Dendritic cell treated with granulocyte-macrophage colony-stimulating factor and Interleukin-4, amounts not matched to agents 40 ng/mL and 50 ng/mL, for 4 days (primary cell): ENCODE measurements around the gene FAM162B.
"Not testable (repeated sequence)": the region's sequence is repeated elsewhere in the genome, so short reads cannot be mapped to it uniquely, and the experiment has no call there.

ENCODE experiments used
- H3K27ac Mint-ChIP-seq: one replicate; pipeline ENCODE4 v1.8.0; 2022; ENCODE audit warnings: mild to moderate bottlenecking, mixed read lengths
- H3K27me3 Mint-ChIP-seq: one replicate; pipeline ENCODE4 v1.8.0; 2022; ENCODE audit warnings: mild to moderate bottlenecking, mixed read lengths
- H3K36me3 Mint-ChIP-seq: one replicate; pipeline ENCODE4 v1.8.0; 2022; ENCODE audit warnings: low read depth, mixed read lengths
- H3K4me1 Mint-ChIP-seq: one replicate; pipeline ENCODE4 v1.8.0; 2022; ENCODE audit warnings: low read depth, mixed read lengths
- H3K4me3 Mint-ChIP-seq: one replicate; pipeline ENCODE4 v1.8.0; 2022; ENCODE audit warnings: mild to moderate bottlenecking, moderate library complexity, mixed read lengths
- H3K9me3 Mint-ChIP-seq: one replicate; pipeline ENCODE4 v1.8.0; 2022; ENCODE audit warnings: mixed read lengths
- intact Hi-C: fragments of 100-400 bp; cut with micrococcal nuclease; formaldehyde crosslinking; loops from one replicate; pipeline ENCODE4 v1.15.0; 2022

Gene FAM162B

GRCh38 chr6:116763906-116764628, 1.5 kb downstream of the FAM162B start:
- Mint-ChIP-seq H3K36me3 (no peaks in the 10 kb centered on the region), H3K27ac (no peak overlapping the region), H3K9me3 (no peaks in the 10 kb centered on the region), H3K4me3 (no peak overlapping the region), H3K27me3 (peaks cover 46% of the 10 kb centered on the region), H3K4me1 (peaks cover 14% of the 10 kb centered on the region)
- intact Hi-C loops: no loop called here

DNA sequence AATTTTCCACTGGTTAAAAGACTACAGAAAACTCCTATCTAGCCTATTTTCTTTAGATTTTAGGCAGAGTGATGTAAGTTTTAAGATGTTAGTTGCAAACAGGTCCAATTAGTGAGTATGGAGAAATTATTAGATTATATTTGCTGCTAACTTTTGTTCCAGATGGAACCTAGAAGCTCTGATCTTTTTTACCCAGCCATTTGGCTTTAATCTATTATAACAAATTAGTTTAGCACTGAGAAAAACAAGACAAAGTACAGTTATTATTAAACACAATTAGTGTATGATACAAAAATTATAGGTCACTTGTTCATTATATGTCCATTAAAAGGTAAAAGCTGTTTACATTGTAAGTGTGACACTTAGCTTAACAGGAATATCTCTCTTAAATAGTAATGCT, 2.5 kb downstream of the FAM162B start:
- no peak overlapping the region for H3K4me3 Mint-ChIP-seq
- intact Hi-C loops: no loop called here
- H3K27ac Mint-ChIP-seq: no peak overlapping the region
- H3K9me3 Mint-ChIP-seq: no peaks in the 10 kb centered on the region
- peaks cover 44% of the 10 kb centered on the region for H3K27me3 Mint-ChIP-seq
- H3K36me3 Mint-ChIP-seq: no peaks in the 10 kb centered on the region
- H3K4me1 Mint-ChIP-seq: peaks cover 14% of the 10 kb centered on the region

GRCh38 chr6:116762235-116762634, 3.3 kb downstream of the FAM162B start:
- peaks cover 48% of the 10 kb centered on the region for H3K27me3 Mint-ChIP-seq
- no peak overlapping the region for H3K27ac Mint-ChIP-seq
- no peaks in the 10 kb centered on the region for H3K9me3 Mint-ChIP-seq
- intact Hi-C loops: no loop called here
- no peak overlapping the region for H3K4me3 Mint-ChIP-seq
- peaks cover 14% of the 10 kb centered on the region for H3K4me1 Mint-ChIP-seq
- no peaks in the 10 kb centered on the region for H3K36me3 Mint-ChIP-seq

DNA sequence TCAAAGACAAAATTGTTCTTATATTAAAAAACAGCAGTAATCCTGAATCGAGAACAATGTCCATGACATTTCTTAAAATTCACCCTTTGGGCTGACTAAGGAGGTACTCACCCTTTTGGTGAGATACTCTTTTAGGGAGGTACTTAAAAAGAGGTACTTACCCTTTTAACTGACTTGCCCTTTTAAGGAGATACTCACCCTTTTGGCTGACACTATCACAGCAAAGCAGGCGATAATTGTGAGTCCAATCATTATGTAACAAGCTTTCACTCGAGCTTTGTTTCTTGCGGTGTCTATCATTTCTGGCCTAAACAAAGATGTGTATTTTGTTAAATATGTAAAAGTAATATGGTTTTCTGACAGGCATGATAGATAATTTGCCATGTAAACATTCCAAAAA, 3.7 kb downstream of the FAM162B start:
- intact Hi-C loops: no loop called here
- Mint-ChIP-seq H3K36me3 (no peaks in the 10 kb centered on the region), H3K4me3 (no peak overlapping the region), H3K4me1 (peaks cover 14% of the 10 kb centered on the region), H3K27ac (no peak overlapping the region), H3K9me3 (no peaks in the 10 kb centered on the region), H3K27me3 (peaks cover 45% of the 10 kb centered on the region)

DNA sequence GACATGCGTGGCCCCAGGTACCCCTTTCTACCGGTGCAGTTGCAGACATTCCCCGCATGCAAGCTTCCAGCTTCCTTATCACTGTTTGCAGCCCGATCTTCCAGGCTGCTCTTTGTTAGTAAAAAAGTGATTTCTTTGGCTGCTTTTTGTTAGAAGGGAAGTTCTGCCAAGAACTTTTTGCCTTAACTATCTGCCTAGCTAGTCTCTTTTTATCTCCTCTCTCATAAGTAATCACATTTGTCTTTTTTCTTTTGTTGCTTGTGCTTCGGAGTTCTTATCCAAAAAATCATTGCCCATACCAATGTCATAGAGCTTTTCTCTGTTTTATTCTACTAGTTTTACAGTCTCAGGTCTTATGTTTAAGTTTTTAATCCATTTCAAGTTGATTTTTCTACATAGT, 20.3 kb downstream of the FAM162B start:
- H3K9me3 Mint-ChIP-seq: no peaks in the 10 kb centered on the region
- no peak overlapping the region for H3K27ac Mint-ChIP-seq
- H3K27me3 Mint-ChIP-seq: peaks cover 3% of the 10 kb centered on the region
- intact Hi-C loops: no loop called here
- H3K36me3 Mint-ChIP-seq: no peaks in the 10 kb centered on the region
- H3K4me3 Mint-ChIP-seq: no peak overlapping the region
- no peaks in the 10 kb centered on the region for H3K4me1 Mint-ChIP-seq

DNA sequence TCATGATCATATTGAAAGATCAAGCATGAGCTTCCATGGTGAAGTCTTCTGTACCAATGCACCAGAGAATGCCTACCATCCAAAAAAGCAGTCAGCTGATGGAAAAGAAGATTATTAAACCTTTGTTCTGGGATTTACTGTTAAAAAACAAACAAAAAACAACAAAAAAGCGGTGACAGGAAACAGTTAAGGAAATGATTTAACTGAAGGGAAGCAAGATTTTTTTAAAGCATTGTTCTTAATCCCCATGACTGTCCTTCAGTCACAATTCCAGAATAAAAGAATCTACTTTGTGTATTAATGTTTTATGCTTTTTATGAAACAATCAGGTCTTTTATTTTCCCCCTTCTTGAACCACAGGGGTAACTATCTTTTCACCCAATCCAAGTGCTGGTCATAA, 23.9 kb downstream of the FAM162B start:
- Mint-ChIP-seq H3K9me3 (peaks cover 16% of the 10 kb centered on the region), H3K27ac (no peak overlapping the region), H3K4me3 (no peak overlapping the region), H3K4me1 (no peaks in the 10 kb centered on the region), H3K27me3 (peaks cover 1% of the 10 kb centered on the region), H3K36me3 (peaks cover 4% of the 10 kb centered on the region)
- intact Hi-C loops: no loop called here

- H3K4me1 Mint-ChIP-seq, H3K27ac Mint-ChIP-seq, intact Hi-C loops, H3K4me3 Mint-ChIP-seq, H3K27me3 Mint-ChIP-seq: not testable (repeated sequence)
- Mint-ChIP-seq H3K36me3 (peaks cover 12% of the 10 kb centered on the region), H3K9me3 (peaks cover 26% of the 10 kb centered on the region)
Observed at GRCh38 chr6:116740486-116740885, 25.0 kb downstream of the FAM162B start.

DNA sequence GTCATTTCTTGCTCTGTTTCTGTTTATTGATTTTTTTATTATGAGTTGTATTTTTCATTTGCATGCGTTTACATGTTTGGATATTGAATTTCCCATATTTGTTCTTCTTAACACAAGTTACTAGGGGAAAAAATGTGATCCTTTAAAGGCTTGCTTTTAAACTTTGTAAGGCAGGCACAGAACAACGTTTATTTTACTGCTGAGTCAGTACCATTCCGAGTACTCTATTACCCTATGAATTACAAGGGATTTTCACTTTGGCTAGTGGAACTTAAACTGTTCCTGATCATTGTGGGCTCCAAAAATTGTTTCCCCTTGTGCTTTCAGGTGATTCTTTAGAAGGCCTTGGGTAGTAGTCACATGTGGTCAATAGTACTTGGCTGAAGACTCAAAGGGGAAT, 28.5 kb downstream of the FAM162B start:
- Mint-ChIP-seq H3K36me3 (peaks cover 16% of the 10 kb centered on the region), H3K4me3 (no peak overlapping the region), H3K4me1 (no peaks in the 10 kb centered on the region)

DNA sequence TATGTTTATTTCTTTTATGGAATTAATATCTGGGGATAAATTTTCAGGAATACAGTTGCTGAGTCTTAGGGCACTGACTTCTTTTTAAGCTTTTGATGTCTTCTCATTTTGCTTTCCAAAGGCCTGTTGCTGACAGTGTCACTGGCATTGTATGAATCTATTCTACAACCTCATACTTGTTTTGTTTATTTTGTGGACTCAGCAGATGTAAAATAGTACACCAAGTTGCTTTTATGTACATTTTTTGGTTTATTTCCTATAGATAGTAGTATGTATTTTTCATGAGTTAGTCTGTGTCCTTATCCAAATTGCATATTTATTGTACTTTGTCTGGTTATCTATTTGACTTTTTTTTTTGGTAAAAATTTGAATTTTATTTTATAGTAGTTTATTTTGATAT, 35.0 kb downstream of the FAM162B start:
- Mint-ChIP-seq H3K36me3 (peaks cover 41% of the 10 kb centered on the region), H3K4me1 (no peaks in the 10 kb centered on the region), H3K27me3 (no peaks in the 10 kb centered on the region), H3K4me3 (no peak overlapping the region), H3K9me3 (no peaks in the 10 kb centered on the region), H3K27ac (no peak overlapping the region)
- intact Hi-C loops: no loop called here

More for the DNA sequence above, 28.5 kb downstream of the FAM162B start:
- Mint-ChIP-seq H3K27ac (no peak overlapping the region), H3K9me3 (peaks cover 26% of the 10 kb centered on the region), H3K27me3 (no peaks in the 10 kb centered on the region)
- intact Hi-C loops: no loop called here

- Mint-ChIP-seq H3K4me1 (no peaks in the 10 kb centered on the region), H3K36me3 (peaks cover 51% of the 10 kb centered on the region), H3K27me3 (no peaks in the 10 kb centered on the region), H3K4me3 (no peak overlapping the region), H3K27ac (no peak overlapping the region), H3K9me3 (no peaks in the 10 kb centered on the region)
- intact Hi-C loops: no loop called here
Observed at GRCh38 chr6:116726947-116727346, 38.6 kb downstream of the FAM162B start.

- H3K27ac Mint-ChIP-seq: no peak overlapping the region
- H3K4me3 Mint-ChIP-seq: no peak overlapping the region
- H3K27me3 Mint-ChIP-seq: no peaks in the 10 kb centered on the region
- intact Hi-C loops: no loop called here
- no peaks in the 10 kb centered on the region for H3K9me3 Mint-ChIP-seq
- peaks cover 12% of the 10 kb centered on the region for H3K4me1 Mint-ChIP-seq
- peaks cover 71% of the 10 kb centered on the region for H3K36me3 Mint-ChIP-seq
Observed at GRCh38 chr6:116714761-116715160, 50.8 kb downstream of the FAM162B start.

GRCh38 chr6:116714296-116714695, 51.2 kb downstream of the FAM162B start:
- Mint-ChIP-seq H3K4me3 (no peak overlapping the region), H3K9me3 (no peaks in the 10 kb centered on the region), H3K4me1 (peaks cover 12% of the 10 kb centered on the region), H3K27me3 (no peaks in the 10 kb centered on the region), H3K36me3 (peaks cover 71% of the 10 kb centered on the region), H3K27ac (no peak overlapping the region)
- intact Hi-C loops: no loop called here

DNA sequence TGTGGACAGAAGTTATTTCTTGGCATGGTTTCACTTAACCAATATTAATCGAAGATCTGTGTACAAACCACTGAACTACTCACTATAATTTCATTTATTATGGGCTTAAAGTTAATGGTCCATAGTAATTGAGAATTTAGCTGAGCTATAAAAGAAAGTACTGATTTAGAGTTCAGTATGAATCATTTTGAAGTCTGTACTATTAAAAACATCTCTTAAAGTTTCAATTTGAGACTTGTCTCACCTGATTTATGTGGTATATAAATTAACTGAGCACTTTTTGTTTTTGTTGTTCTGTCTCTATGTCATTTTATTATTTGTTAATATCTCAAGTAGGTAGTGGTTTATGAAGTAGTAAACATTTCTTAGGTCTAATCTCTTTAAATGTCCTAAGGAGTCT, 59.6 kb downstream of the FAM162B start:
- no peak overlapping the region for H3K4me3 Mint-ChIP-seq
- no peaks in the 10 kb centered on the region for H3K9me3 Mint-ChIP-seq
- H3K27ac Mint-ChIP-seq: no peak overlapping the region
- no peaks in the 10 kb centered on the region for H3K27me3 Mint-ChIP-seq
- intact Hi-C loops: no loop called here
- peaks cover 43% of the 10 kb centered on the region for H3K36me3 Mint-ChIP-seq
- no peaks in the 10 kb centered on the region for H3K4me1 Mint-ChIP-seq

DNA sequence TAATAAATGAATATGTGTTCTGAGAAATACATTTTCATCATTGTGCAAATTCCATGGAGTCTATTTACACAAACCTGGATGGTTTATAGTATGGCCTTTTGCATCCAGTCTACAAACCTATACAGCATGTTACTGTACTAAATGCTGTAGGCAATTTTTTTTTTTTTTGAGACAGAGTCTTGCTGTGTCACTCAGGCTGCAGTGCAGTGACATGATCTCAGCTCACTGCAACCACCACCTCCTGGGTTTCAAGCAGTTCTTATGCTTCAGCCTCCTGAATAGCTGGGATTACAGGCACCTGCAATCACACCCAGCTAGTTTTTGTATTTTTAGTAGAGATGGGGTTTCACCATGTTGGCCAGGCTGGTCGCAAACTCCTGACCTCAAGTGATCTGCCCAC, 61.6 kb downstream of the FAM162B start:
- H3K9me3 Mint-ChIP-seq, H3K4me1 Mint-ChIP-seq, H3K4me3 Mint-ChIP-seq, H3K27me3 Mint-ChIP-seq, H3K27ac Mint-ChIP-seq, intact Hi-C loops: not testable (repeated sequence)
- H3K36me3 Mint-ChIP-seq: peaks cover 42% of the 10 kb centered on the region
